HepG2 (cell line): ENCODE data around the gene SNAI1. TPM values are rescaled to one million over a fixed set of nuclear protein-coding genes. Genes with fewer than 3 reads are reported as not detected.

Experiments
- ARID4A ChIP-seq: sonication (generic); formaldehyde crosslinking; IDR thresholded peaks from 2 replicates; pipeline ENCODE4 v1.5.0; 2020; ENCODE audit warnings: mild to moderate bottlenecking, missing genetic modification reagents, borderline replicate concordance
- CREB1 ChIP-seq, 2 experiments: fragments of 450-650 bp in 1 of 2; IDR thresholded peaks; 2 replicates each; pipeline ENCODE4 v1.6.1; 2016 to 2017; ENCODE audit warnings: control low read depth in 1 of 2, mild to moderate bottlenecking in 1 of 2, missing compliant biosample characterization in 1 of 2, missing genetic modification characterization in 1 of 2
- SAP130 ChIP-seq: IDR thresholded peaks from 2 replicates; pipeline ENCODE4 v1.6.1; 2016; ENCODE audit warnings: low read depth
- ZHX1 ChIP-seq: sonication (generic); formaldehyde crosslinking; IDR thresholded peaks from 2 replicates; pipeline ENCODE4 v1.8.1; 2022; ENCODE audit warnings: low read depth, mild to moderate bottlenecking, missing genetic modification reagents
- ZNF276 ChIP-seq: sonication (generic); formaldehyde crosslinking; IDR thresholded peaks from 2 replicates; pipeline ENCODE4 v1.4.0; 2020; ENCODE audit warnings: mild to moderate bottlenecking, low read depth, missing genetic modification reagents
- ZNF292 ChIP-seq: sonication (generic); formaldehyde crosslinking; IDR thresholded peaks from 2 replicates; pipeline ENCODE4 v1.8.1; 2022; ENCODE audit warnings: mild to moderate bottlenecking, low read depth, missing genetic modification reagents, borderline replicate concordance
- ZNF34 ChIP-seq: sonication (generic); formaldehyde crosslinking; IDR thresholded peaks from 2 replicates; pipeline ENCODE4 v1.4.0; 2020; ENCODE audit warnings: mild to moderate bottlenecking, missing genetic modification reagents, borderline replicate concordance
- ZNF468 ChIP-seq: sonication (generic); formaldehyde crosslinking; IDR thresholded peaks from 2 replicates; pipeline ENCODE4 v1.8.0; 2022; ENCODE audit warnings: mild to moderate bottlenecking, moderate library complexity, missing genetic modification reagents
- ZNF646 ChIP-seq: sonication (generic); formaldehyde crosslinking; IDR thresholded peaks from 2 replicates; pipeline ENCODE4 v1.9.0; 2021; ENCODE audit warnings: mild to moderate bottlenecking, missing genetic modification reagents
- polyA plus RNA-seq, 8 experiments: library from polyadenylated mRNA; depleted of rRNA in 3 of 8; stranded (reverse) in 7 of 8; unstranded in 1 of 8; fragments of >200 nt; fragmentation: Illumina TruSeq in 4 of 8; extraction: Trizol in 4 of 8; gene quantifications; 2 replicates each; pipeline versions ENCODE4 v1.2.1 to v1.2.3, GENCODE V29; 2011 to 2016; ENCODE audit warnings: low read depth in 4 of 8, missing spikeins in 1 of 8, mixed read lengths in 1 of 8; ENCODE audit not compliant: insufficient read depth in 1 of 8
- total RNA-seq, 5 experiments: library from RNA; depleted of rRNA; stranded (reverse); fragments of >200 nt; fragmentation: Illumina TruSeq; extraction: Trizol; gene quantifications; 2 replicates each; pipeline ENCODE4 v1.2.3, GENCODE V29; 2016; ENCODE audit warnings: low read depth in 1 of 5

SNAI1 gene
- total and polyA plus RNA-seq, 2 of the 13 experiments (the other 11 are each of a cell fraction or from before 2014, with no cell fraction given), result 1.3 to 1.4 TPM

GRCh38 chr20:49937027-49937929 is 45.5 kb upstream of the SNAI1 start (continued):
- TF ChIP-seq ZNF646 (CRISPR knock-in tag) (no peak), ZNF292 (CRISPR knock-in tag) (no peak), ZHX1 (CRISPR knock-in tag) (no peak), ZNF276 (CRISPR knock-in tag) (0 out of 2 replicates have a peak, but pooled peaks have one; percentile 56), CREB1 (IDR thresholded peaks at IDR 0.05) (no peak), CREB1 (CRISPR knock-in tag; IDR thresholded peaks at IDR 0.05) (no peak), ZNF468 (CRISPR knock-in tag) (no peak), SAP130 (CRISPR knock-in tag) (no peak), ARID4A (no peak), ZNF34 (CRISPR knock-in tag) (0 out of 2 replicates have a peak, but pooled peaks have one; percentile 19)
